Stomach (tissue), 4 donors: Measurements from ENCODE around the gene CBX4.

Source experiments
- CTCF ChIP-seq, 7 experiments: fragments of 450-650 bp in 4 of 7; fragments of 200-600 bp in 3 of 7; sonication (generic) in 3 of 7; IDR thresholded peaks; one replicate each; pipeline ENCODE4 v1.5.1; 2016 to 2019; ENCODE audit warnings: antibody characterized with exemption in 7 of 7, control low read depth in 2 of 7, mild to moderate bottlenecking in 1 of 7
- EP300 ChIP-seq: sonication (generic); formaldehyde crosslinking; IDR thresholded peaks from one replicate; pipeline ENCODE4 v1.6.1; 2017; ENCODE audit warnings: antibody characterized with exemption
- POLR2A ChIP-seq, 4 donors: fragments of 450-650 bp; IDR thresholded peaks; one replicate each; pipeline ENCODE4 v1.6.1; 2016; ENCODE audit warnings: antibody characterized with exemption in 4 of 4, control low read depth in 2 of 4, mild to moderate bottlenecking in 1 of 4, moderate library complexity in 1 of 4
- POLR2AphosphoS5 ChIP-seq, 3 donors: sonication (generic); formaldehyde crosslinking; IDR thresholded peaks; one replicate each; pipeline ENCODE4 v1.6.1; 2016; ENCODE audit warnings: antibody characterized with exemption in 3 of 3

DNA sequence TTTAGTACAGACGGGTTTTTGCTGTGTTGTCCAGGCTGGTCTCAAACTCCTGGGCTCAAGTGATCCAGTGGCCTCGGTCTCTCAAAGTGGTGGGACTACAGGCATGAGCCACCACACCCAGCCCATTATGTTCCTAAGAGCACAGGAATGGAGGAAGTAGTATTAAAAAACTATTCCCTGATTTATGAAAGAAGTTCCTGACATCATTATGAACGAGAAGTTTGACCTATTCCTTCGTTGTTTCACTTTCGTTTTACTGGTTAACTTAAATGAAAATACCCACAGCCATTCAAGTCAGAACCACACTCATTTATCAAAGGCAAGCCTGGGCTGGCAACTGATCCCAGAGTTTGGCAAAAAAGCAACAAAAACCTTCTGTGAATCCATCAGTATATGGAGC lies 13.5 kb upstream of the CBX4 start:
- TF ChIP-seq POLR2AphosphoS5 (IDR thresholded peaks at IDR 0.05), result no peak
- TF ChIP-seq CTCF (IDR thresholded peaks at IDR 0.05), result no peak
- no peak for TF ChIP-seq EP300
- TF ChIP-seq POLR2A (IDR thresholded peaks at IDR 0.05), result no peak
